ENCODE measurements around the gene TRAF1.

The TRAF1 gene

DNA sequence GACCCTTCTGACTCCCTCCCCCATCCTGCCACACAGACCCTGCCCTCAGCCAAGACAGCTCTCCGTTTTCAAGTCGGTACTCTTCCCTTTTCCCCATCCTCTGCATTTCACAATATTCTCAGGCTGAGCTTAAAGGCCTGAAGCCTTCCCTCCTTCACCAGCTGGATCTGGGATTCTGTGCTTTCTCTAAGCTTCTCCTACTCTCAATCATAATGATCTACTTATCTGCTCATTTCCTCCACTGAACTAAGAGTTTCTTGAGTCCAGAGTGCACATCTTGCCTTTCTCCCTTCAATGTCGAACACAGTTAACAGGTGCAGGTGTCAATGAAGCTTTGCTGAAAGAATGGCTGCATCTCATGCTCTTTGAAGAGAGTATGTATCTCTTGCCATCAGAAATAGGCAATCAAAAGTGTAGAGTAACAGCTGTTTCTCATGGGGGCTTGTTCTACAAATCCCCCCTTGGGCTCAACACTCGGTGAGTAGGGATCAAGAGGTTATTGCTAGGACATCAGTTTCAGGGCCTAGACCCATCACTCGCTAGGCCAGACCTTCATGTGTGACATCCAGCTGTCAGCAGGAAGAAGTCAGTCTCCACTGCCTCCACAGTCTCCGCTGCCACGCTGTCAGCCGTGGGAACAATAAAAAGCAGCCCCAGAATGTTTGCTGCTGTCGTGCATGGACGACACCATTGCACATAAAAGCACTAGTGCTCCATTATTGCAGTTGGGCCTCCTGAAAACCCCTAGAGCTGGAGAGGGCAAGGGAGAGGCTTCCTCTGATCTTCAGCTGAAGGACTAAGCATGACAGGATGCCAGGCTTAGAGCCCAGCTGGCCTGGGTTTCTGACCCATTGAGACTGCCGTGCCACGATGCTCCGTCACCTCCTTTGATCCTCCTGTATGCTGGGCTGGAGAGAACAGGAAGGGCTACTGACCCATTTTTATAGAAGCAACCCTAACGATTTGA is 23.7 kb downstream of the TRAF1 start:
- TF ChIP-seq BHLHE40 (IDR thresholded peaks at IDR 0.05; ENCODE audit: borderline replicate concordance) (no peak), L3MBTL2 (conservative IDR thresholded peaks at IDR 0.05) (no peak), SUZ12 (IDR thresholded peaks at IDR 0.05) (no peak), FOXM1 (IDR thresholded peaks at IDR 0.05; ENCODE audit: borderline replicate concordance) (no peak), SP1 (IDR thresholded peaks at IDR 0.05) (no peak), NFRKB (IDR thresholded peaks at IDR 0.05) (no peak), ELF4 (IDR thresholded peaks at IDR 0.05) (no peak), CTBP1 (IDR thresholded peaks at IDR 0.05; ENCODE audit: borderline replicate concordance) (no peak), ZNF384 (IDR thresholded peaks at IDR 0.05) (no peak), FOXA1 (IDR thresholded peaks at IDR 0.05) (no peak), HDGF (IDR thresholded peaks at IDR 0.05; ENCODE audit: borderline replicate concordance) (no peak), TARDBP (IDR thresholded peaks at IDR 0.05) (no peak), LEF1 (IDR thresholded peaks at IDR 0.05; ENCODE audit: borderline replicate concordance) (no peak), PKNOX1 (IDR thresholded peaks at IDR 0.05) (no peak), ARNT (IDR thresholded peaks at IDR 0.05) (no peak), FOXK2 (IDR thresholded peaks at IDR 0.05) (no peak)
- ChIA-PET CTCF (no interaction called here), POLR2A (interaction anchor here (1.0 kb wide), 1 partner anchor 26 kb away, joined by 3 read pairs; no protein-coding TSS in a partner anchor)
- DNase-seq (ENCODE audit: extremely low spot score): no peak

GRCh38 chr9:120901755-120902568 is 24.6 kb downstream of the TRAF1 start:
- CTCF ChIA-PET: no interaction called here
- TF ChIP-seq BHLHE40 (IDR thresholded peaks at IDR 0.05; ENCODE audit: borderline replicate concordance) (no peak), L3MBTL2 (conservative IDR thresholded peaks at IDR 0.05) (no peak), NFRKB (IDR thresholded peaks at IDR 0.05) (no peak), FOXK2 (IDR thresholded peaks at IDR 0.05) (no peak), FOXA1 (IDR thresholded peaks at IDR 0.05) (no peak), LEF1 (IDR thresholded peaks at IDR 0.05; ENCODE audit: borderline replicate concordance) (no peak), TARDBP (IDR thresholded peaks at IDR 0.05) (no peak), SP1 (IDR thresholded peaks at IDR 0.05) (no peak), CTBP1 (IDR thresholded peaks at IDR 0.05; ENCODE audit: borderline replicate concordance) (no peak), SUZ12 (IDR thresholded peaks at IDR 0.05) (no peak), FOXM1 (IDR thresholded peaks at IDR 0.05; ENCODE audit: borderline replicate concordance) (no peak), ZNF384 (IDR thresholded peaks at IDR 0.05) (no peak), ELF4 (IDR thresholded peaks at IDR 0.05) (no peak), PKNOX1 (IDR thresholded peaks at IDR 0.05) (no peak), HDGF (IDR thresholded peaks at IDR 0.05; ENCODE audit: borderline replicate concordance) (no peak), ARNT (IDR thresholded peaks at IDR 0.05) (no peak)
- DNase-seq (ENCODE audit: extremely low spot score): no peak
- POLR2A ChIA-PET: no interaction called here

DNA sequence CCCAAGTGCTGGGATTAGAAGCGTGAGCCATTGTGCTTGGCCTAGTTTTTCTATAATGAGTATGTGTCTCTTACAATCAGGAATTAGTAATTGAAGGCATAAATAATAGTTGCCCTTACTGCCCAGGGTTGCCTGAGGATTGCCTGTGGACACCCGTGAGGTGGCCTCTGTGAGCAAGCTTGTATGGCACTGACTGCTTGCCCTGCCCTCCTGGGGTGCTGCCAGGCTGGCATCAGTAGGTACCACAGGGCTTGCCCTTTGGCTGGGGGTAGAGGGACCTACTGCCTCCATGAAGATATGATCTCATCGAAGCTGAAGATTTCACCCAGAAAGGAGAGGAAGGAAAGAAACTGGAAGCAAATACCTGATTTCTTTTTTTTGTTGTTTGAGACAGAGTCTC is 25.8 kb downstream of the TRAF1 start:
- DNase-seq (ENCODE audit: extremely low spot score): no peak
- ChIA-PET POLR2A (no interaction called here), CTCF (no interaction called here)
- TF ChIP-seq PKNOX1 (IDR thresholded peaks at IDR 0.05) (no peak), FOXA1 (IDR thresholded peaks at IDR 0.05) (no peak), FOXK2 (IDR thresholded peaks at IDR 0.05) (no peak), NFRKB (IDR thresholded peaks at IDR 0.05) (no peak), SUZ12 (IDR thresholded peaks at IDR 0.05) (no peak), FOXM1 (IDR thresholded peaks at IDR 0.05; ENCODE audit: borderline replicate concordance) (no peak), L3MBTL2 (conservative IDR thresholded peaks at IDR 0.05) (no peak), ARNT (IDR thresholded peaks at IDR 0.05) (no peak)

GRCh38 chr9:120899490-120900068 is 27.0 kb downstream of the TRAF1 start:
- ChIA-PET CTCF (interaction anchor here (0.6 kb wide), 1 partner anchor 13 kb away, joined by 3 read pairs; no protein-coding TSS in a partner anchor), POLR2A (interaction anchor here (0.7 kb wide), 1 partner anchor 9 kb away, joined by 3 read pairs; no protein-coding TSS in a partner anchor)
- TF ChIP-seq ARNT (IDR thresholded peaks at IDR 0.05): no peak
- no peak for TF ChIP-seq NFRKB (IDR thresholded peaks at IDR 0.05)
- no peak for TF ChIP-seq LEF1 (IDR thresholded peaks at IDR 0.05; ENCODE audit: borderline replicate concordance)
- no peak for DNase-seq (ENCODE audit: extremely low spot score)

- no peak for DNase-seq (ENCODE audit: extremely low spot score)
- TF ChIP-seq NFRKB (IDR thresholded peaks at IDR 0.05) (no peak), ELF4 (IDR thresholded peaks at IDR 0.05) (no peak), PKNOX1 (IDR thresholded peaks at IDR 0.05) (no peak), ARNT (IDR thresholded peaks at IDR 0.05) (no peak), TARDBP (IDR thresholded peaks at IDR 0.05) (no peak), SP1 (IDR thresholded peaks at IDR 0.05) (no peak), L3MBTL2 (conservative IDR thresholded peaks at IDR 0.05) (no peak), FOXK2 (IDR thresholded peaks at IDR 0.05) (no peak)
- ChIA-PET POLR2A (no interaction called here), CTCF (no interaction called here)
Measured at GRCh38 chr9:120898396-120898795, 28.2 kb downstream of the TRAF1 start.
